HT1080 (cell line): ENCODE measurements around the gene PEX7. TPM values are rescaled to one million over a fixed set of nuclear protein-coding genes. Genes with fewer than 3 reads are reported as not detected.
"Not testable (repeated sequence)": the region's sequence is repeated elsewhere in the genome, so short reads cannot be mapped to it uniquely, and the experiment has no call there.

ENCODE experiments used
- DNase-seq: peaks from one replicate; pipeline ENCODE4 v3.0.0-alpha.2; 2015; ENCODE audit warnings: low read depth
- polyA plus RNA-seq, 2 experiments: library from polyadenylated mRNA; depleted of rRNA; stranded (reverse); fragments of >200 nt; gene quantifications; 2 replicates each; pipeline ENCODE4 v1.2.3, GENCODE V29; 2015
- total RNA-seq: library from RNA; depleted of rRNA; stranded (reverse); fragments of >200 nt; shearing (Covaris generic); gene quantifications from 2 replicates; pipeline ENCODE4 v1.2.3, GENCODE V29; 2014; rRNA removed

PEX7 gene, protein sequence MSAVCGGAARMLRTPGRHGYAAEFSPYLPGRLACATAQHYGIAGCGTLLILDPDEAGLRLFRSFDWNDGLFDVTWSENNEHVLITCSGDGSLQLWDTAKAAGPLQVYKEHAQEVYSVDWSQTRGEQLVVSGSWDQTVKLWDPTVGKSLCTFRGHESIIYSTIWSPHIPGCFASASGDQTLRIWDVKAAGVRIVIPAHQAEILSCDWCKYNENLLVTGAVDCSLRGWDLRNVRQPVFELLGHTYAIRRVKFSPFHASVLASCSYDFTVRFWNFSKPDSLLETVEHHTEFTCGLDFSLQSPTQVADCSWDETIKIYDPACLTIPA
- 6.3 and 8.5 TPM in 2 replicates for total RNA-seq
- polyA plus RNA-seq (2015; cell fraction: cytosol; rRNA removed) = 20.1 and 22.2 TPM in 2 replicates
- polyA plus RNA-seq (2015; cell fraction: nucleus; rRNA removed) = 8.2 and 11.4 TPM in 2 replicates

DNA sequence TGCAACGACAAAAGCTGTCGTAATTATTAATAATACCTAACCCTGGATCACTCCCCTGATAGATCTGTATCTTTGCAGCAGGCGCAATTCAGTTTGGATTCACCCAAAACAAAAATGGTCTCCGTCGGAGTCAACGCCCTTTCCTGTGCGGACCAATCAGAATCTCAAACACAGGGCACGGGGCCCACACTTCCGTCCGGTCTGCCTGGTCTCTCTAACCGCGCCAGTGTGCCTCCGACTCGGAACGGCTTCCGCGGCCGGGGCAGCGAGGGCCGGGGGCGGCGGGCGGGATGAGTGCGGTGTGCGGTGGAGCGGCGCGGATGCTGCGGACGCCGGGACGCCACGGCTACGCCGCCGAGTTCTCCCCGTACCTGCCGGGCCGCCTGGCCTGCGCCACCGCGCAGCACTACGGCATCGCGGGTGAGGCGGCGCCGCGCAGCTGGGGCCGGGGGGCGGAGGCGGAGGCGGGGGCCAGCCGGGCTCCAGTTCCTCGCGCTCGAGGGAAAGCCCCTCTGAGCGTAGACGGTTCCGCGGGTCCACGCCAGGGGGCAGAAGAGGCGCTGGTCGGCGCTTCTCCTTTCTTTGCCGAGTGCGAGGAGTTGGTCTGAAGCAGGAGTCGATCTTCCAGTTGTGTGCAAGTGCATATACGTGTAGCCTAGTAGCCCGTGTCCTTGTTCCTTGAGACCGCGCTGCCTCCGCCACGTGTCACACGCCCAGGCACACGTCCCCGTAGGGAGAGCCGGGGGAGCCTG is at the start of gene PEX7:
PEX7 (plus strand) TSS at position 217 of the 752 bp plus-strand sequence; CDS start at position 291, 74 bp downstream.
- DNase-seq = peak; percentile 83

- DNase-seq = no peak
Measured at GRCh38 chr6:136772685-136773472, 49.5 kb upstream of the PEX7 start.

- no peak for DNase-seq
Measured at GRCh38 chr6:136773473-136773796, 49.0 kb upstream of the PEX7 start.

- peak; percentile 31 for DNase-seq
Measured at GRCh38 chr6:136774228-136775041, 48.0 kb upstream of the PEX7 start.

GRCh38 chr6:136775081-136775480 is 47.3 kb upstream of the PEX7 start:
- DNase-seq = no peak

GRCh38 chr6:136775548-136775947 is 46.8 kb upstream of the PEX7 start:
- no peak for DNase-seq

GRCh38 chr6:136777651-136778050 is 44.7 kb upstream of the PEX7 start:
- DNase-seq = no peak

DNA sequence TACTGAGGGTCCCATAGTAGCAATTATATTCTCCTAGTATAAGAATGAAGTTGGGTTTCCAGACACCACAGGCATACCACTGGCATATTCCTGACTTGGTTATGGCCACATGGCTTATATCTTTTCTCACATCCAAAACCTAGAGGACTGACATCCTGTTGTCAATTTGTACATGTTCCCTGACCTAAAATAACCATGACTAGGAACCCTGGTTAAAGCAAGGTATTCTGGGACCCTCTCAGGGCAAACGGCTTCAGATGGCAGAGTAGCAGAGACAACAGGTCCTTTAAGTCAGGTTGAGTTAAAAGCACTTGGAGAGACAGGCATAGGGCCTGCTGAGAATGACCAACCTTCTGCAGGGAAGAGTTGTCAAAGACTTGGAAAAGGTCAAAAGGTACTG is 42.7 kb upstream of the PEX7 start:
- no peak for DNase-seq

- DNase-seq = no peak
Measured at GRCh38 chr6:136780972-136781371, 41.4 kb upstream of the PEX7 start.

GRCh38 chr6:136782021-136782770 is 40.2 kb upstream of the PEX7 start:
- peak; percentile 59 for DNase-seq

- no peak for DNase-seq
Measured at GRCh38 chr6:136783021-136783420, 39.4 kb upstream of the PEX7 start.

DNA sequence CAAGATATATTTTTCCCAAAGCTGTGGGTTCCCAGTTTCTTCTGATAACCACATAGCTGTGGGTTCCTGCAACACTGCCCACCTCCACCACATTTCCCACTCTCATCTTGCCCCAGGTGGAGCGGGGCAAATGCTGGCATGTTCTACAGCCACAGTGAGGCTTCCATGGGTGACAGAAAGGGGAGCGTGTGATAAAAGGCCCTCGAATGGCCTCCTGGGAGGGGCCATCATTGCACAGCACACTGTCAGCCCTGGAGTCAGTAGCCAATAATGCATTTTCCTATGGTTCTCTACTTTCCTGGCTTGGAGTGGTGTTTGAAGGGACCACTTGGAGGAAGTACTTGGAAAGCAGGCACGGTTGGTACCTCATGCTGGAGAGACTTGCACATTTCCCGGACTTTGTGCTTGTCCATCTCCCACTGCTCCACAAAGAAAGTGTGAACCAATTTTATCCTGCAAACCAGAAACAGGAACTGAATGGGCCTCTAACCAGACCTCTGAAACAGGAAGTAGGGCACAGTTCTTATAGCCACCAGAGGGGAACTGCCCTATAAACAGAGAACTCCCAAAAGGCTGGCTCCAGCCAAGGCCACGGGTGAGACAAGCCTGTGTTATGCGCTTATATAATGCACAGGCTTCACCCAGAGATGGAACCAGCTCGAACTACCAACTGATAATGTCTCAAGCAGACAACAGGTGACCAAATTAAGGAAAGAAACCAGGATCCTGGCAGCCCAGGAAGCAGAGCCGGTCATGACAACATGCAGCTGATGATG is 38.7 kb upstream of the PEX7 start:
- DNase-seq = no peak

DNA sequence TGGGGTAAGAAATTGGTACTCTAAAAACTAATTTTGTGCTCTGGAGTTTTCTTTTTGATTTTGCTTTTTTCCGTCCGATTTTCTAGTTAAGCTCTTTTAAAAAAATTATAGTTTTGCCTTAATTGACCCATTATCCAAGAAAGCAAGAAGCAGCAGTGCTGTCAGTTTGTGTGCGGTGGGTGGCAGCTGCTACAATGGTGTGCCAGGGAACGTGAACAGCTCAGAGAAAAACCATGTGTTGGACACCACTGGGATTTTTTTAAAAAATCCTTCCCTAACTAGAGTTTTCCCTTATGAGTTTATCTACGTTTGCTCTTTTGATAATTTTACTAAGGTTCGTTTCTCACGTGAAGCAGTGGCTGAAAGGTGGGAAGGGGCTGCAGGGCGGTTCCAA is 38.1 kb upstream of the PEX7 start:
- DNase-seq = no peak

- DNase-seq = peak; percentile 44
Measured at GRCh38 chr6:136784910-136785746, 37.3 kb upstream of the PEX7 start.

DNA sequence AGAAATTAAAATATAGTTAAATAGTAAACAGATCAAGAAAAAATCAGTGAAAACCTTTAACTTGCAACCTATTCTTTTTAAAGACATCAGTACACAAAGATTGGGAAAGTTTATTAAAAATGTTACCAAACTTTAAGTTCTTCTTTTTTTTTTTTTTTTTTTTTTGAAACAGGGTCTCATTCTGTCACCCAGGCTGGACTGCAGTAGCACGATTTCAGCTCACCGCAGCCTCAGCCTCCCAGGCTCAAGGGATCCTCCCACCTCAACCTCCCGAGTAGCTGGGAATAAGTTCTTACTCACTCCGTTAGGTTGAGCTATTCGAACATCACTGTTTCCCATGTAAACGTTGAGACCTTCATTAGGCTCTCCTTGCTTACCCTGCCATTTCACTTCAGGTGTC is 35.7 kb upstream of the PEX7 start:
- DNase-seq = no peak

DNA sequence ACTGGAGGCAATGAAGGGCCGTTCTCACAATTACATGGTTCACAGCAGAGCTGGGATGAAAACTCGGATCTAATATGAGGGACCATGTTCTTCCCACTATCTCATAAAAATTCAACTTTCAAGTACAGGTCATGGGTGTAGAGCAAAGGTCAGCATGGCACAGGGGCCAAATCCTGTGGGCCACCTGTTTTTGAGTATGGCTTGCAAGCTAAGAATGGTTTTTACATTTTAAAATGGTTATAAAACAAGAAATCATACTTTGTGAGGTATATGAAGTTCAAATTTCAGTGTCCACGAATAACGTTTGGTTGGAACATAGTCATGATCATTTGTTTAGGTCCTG is 34.7 kb upstream of the PEX7 start:
- DNase-seq = no peak

DNA sequence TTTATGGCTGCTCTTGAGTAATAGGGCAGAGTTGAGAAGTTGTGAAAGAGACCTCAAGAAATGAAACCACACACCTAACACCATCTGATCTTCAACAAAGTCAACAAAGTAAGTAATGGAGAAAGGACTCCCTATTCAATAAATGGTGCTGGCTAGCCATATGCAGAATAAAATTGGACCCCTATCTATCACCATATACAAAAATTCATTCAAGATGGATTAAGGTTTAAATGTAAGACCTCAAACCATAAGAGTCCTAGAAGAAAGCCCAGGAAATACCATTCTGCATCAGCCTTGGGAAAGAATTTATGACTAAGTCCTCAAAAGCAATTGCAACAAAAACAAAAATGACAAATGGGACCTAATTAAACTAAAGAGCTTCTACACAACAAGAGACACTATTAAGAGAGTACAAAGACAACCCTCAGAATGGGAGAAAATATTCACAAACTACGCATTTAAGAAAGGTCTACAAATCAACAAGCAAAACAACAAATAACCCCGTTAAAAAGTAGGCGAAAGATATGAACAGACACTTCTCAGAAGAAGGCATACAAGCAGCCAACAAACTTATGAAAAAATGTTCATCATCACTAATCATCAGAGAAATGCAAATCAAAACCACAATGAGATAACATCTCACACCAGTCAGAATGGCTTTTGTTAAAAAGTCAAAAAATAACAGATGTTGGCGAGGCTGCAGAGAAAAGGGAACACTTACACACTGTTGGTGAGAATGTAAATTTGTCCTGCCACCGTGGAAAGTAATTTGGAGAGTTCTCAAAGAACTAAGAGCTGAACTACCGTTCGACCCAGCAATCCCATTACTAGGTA is 34.1 kb upstream of the PEX7 start:
- peak; percentile 72 for DNase-seq

DNA sequence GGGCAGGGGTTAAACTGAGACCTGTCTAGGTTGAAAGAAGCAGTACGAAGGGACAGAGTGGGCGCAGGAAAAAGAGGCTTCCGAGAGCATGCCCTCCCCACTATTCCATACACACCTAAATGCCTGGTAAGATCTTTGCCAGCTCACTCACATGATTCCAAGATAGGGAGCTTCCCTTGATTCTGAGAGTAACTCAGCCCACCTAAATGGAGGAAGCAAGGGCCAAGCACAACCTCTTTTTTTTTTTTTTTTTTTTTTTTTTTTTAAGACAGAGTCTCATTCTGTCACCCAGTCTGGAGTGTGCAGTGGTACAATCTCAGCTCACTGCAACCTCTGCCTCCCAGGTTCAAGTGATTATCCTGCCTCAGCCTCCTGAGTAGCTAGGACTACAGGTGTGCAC is 33.0 kb upstream of the PEX7 start:
- not testable (repeated sequence) for DNase-seq
